ENCODE measurements around the gene BOD1. TPM values are rescaled to one million over a fixed set of nuclear protein-coding genes. Genes with fewer than 3 reads are reported as not detected.

BOD1 gene
- total RNA-seq, 1 donor: 68.9 TPM

DNA sequence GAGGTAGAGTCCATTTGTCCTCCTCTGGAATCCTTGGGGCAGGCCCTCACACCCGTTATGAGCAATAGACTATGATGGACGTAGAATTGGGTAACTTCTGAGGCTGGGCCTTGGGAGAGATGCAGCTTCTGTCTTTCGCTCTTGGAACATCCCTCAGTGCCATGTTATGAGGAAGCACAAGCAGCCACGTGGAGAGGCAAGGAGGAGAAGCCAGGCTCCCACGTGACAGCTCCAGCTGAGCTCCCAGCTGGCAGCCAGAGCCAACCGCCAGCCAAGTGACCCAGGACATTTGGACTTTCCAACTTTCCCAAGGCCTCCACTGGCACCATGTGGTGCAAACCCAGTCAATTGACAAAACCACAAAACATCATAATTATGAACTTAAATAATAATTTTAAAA is 43.0 kb upstream of the BOD1 start:
- no peak for DNase-seq (ENCODE audit: low read depth)
- TF ChIP-seq, protein P1, sequence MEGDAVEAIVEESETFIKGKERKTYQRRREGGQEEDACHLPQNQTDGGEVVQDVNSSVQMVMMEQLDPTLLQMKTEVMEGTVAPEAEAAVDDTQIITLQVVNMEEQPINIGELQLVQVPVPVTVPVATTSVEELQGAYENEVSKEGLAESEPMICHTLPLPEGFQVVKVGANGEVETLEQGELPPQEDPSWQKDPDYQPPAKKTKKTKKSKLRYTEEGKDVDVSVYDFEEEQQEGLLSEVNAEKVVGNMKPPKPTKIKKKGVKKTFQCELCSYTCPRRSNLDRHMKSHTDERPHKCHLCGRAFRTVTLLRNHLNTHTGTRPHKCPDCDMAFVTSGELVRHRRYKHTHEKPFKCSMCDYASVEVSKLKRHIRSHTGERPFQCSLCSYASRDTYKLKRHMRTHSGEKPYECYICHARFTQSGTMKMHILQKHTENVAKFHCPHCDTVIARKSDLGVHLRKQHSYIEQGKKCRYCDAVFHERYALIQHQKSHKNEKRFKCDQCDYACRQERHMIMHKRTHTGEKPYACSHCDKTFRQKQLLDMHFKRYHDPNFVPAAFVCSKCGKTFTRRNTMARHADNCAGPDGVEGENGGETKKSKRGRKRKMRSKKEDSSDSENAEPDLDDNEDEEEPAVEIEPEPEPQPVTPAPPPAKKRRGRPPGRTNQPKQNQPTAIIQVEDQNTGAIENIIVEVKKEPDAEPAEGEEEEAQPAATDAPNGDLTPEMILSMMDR (IDR thresholded peaks at IDR 0.05; ENCODE audit: insufficient read depth, low read length): no peak
- H3K4me3 ChIP-seq (ENCODE audit: low read depth, low read length): no peak overlapping the region

DNA sequence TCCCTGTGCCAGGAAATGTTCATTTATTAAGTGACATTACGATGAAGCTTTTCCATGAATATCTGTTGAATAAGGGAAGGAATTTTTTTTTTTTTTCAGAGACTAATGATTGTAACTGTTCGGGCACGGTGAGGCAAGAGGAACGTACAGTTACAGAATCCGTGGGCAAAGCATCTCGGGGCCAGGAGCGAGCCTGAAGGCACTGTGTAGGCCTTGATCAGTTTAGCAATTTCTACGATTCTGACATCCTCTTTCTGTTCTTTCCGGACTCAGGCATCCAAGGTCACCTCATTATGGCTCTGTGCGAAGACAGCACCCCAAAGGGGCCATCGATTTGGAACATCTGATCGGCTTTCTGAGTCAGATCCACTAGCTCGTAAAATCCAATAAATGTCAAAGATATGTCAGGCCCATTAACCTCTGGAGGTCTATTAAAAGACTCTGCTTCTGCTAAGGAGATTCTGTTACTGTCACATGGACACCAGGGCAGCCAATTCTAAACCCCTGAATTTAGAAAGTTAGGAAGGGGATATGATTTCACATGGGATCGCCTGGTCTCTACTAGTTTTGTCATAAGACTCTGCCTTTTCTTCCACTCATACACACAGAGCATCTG is 41.4 kb upstream of the BOD1 start:
- no peak for DNase-seq (ENCODE audit: low read depth)
- TF ChIP-seq, protein P1 (IDR thresholded peaks at IDR 0.05; ENCODE audit: insufficient read depth, low read length): no peak
- H3K4me3 ChIP-seq (ENCODE audit: low read depth, low read length): no peak overlapping the region

DNA sequence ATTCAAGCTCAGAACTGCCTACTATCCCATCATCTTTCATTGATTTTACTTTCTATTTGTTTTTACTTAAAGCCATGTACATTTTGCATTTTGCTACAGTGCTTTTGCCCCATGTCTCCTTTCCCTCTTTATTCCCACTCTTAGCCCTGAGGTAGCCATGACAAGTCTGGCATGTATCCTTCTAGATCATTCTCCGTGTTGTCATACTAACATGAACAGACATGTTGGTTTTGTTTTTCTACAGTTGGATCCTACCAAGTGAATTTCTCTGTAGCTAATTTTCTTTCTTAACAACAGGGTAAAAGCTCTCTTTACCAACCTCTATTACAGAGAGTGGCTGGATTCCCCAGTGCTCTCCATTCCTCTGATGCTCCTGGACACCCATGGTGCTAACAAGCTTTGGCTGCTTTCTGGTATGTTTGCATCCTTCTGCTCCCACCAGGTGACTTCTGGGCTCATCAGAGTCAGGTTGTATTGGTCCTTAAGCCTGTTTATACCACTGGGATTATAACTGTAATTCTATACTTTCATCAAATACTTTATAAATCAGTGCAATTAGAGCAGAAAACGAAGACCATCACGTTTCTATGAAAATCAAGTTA is 38.8 kb upstream of the BOD1 start:
- no peak overlapping the region for H3K4me3 ChIP-seq (ENCODE audit: low read depth, low read length)
- no peak for DNase-seq (ENCODE audit: low read depth)

DNA sequence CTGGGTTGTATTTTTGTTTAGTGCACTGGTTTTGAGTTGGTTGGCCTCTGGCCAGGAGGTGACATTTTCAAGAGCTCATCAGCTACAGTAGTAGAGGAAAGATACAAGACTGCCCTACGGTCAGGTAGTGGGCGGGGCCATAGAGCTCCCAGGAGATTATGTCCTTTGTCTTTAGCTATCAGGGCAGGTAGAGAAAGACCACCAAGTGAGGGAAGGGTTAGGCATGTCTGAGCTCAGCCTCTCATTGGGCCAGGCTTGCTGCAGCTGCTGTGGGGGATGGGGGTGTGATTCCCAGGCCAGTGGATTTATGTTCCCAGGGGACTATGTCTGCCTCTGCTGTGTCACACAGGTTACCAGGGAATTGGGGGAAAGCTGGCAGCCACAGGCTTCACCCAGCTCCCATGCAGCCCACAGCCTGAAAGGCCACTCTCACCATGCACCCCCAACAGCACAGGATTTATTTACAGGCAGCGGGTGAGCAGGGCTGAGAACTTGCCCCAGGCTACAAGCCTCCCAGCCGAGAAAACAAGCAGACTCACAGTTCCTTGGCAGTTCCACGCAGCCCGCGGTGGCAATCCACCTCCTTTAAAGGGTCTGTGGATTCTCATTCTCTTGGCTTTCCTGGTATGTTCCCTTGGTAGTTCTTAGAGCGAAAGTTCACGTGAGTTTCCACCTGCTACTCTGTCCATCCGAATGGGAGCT is 37.5 kb upstream of the BOD1 start:
- H3K4me3 ChIP-seq (ENCODE audit: low read depth, low read length): no peak overlapping the region
- no peak for DNase-seq (ENCODE audit: low read depth)
- TF ChIP-seq, protein P1 (IDR thresholded peaks at IDR 0.05; ENCODE audit: insufficient read depth, low read length): no peak

More for the DNA sequence above, 38.8 kb upstream of the BOD1 start:
- TF ChIP-seq, protein P1 (IDR thresholded peaks at IDR 0.05; ENCODE audit: insufficient read depth, low read length): no peak

DNA sequence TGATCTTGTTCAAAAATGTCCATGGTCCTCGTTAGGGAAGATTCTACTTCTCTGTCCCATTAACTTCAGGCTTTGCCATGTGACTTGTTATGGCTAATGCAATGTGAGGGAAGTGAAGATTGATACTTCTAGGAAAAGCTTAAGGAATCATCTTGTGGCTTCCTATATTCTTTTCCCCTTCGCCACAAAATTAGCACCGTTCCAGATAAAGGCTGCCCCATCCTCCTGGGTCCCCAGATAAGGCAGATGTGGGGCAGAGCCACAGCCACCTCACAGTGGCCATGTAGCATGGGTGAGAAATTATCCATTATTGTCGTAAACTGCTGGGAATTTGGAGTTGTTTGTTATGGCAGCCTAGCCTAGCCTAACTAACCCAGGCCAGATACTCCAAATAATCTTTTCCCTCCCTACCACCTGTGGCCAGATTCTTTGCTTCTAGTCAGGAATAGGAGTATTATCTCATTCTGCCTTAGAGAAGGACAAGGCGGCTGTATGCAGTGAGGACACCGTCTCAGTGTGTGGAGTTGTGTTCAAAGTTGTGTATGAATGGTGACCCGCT is 31.9 kb upstream of the BOD1 start:
- TF ChIP-seq, protein P1 (IDR thresholded peaks at IDR 0.05; ENCODE audit: insufficient read depth, low read length): no peak
- H3K4me3 ChIP-seq (ENCODE audit: low read depth, low read length): no peak overlapping the region
- no peak for DNase-seq (ENCODE audit: low read depth)

DNA sequence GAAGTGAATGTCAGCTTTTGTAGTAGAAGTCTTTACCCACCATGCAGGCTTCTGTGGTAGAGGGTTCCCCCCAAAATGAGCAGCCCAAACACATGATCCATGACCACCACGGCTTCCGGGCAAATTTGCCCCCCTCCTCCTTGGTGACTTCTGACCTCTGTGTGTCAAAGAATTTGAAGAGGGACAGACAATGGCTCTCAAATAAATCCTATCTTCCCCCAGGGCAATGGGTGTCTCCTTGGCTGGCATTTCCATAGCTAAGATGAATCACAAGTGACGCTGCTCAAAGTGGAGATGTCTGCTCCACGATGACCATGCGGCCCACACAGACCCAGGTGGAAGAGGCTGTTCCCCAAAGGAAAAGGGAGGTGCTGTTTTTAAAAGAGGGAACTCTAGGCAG is 30.2 kb upstream of the BOD1 start:
- DNase-seq (ENCODE audit: low read depth): no peak
- no peak overlapping the region for H3K4me3 ChIP-seq (ENCODE audit: low read depth, low read length)
- TF ChIP-seq, protein P1 (IDR thresholded peaks at IDR 0.05; ENCODE audit: insufficient read depth, low read length): no peak

Data from fibroblast of the aortic adventitia (primary cell).